ENCODE results near the gene SUGCT. TPM values are rescaled to one million over a fixed set of nuclear protein-coding genes. Genes with fewer than 3 reads are reported as not detected.

SUGCT gene
- total RNA-seq, 4 donors from 2014 or later: 7.8 to 15.0 (median 12.8) TPM

DNA sequence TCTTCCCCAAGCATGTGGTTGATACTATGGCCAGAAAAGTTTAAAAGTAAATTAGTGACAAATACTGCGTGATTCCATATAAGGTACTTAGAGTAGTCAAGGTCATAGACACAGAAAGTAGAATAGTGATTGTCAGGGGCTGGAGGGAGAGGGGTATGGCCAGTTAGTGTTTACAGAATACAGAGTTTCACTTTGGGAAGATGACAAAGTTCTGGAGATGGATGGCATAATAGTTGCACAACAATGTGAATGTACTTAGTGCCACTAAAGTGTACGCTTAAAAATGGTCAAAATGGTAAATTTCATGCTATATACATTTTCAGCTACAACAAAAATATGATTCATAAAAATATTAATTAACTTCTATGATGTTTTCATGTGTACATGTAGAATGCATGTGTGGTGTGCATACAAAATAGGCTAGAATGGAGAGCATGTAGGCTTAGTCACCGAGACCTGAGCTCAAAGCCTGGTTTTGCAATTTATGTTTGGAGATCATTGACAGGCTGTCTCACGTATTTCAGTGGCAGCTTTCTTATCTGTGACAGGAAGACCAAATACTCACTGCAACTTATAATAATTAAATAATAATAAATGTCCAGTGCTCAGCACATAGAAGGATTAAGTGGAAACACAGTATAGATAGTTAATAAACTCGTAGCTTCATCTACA is 625.6 kb downstream of the SUGCT start:
- 69% methylated on average over 5 of the region's 5 CpGs for WGBS
- DNase-seq (ENCODE audit: extremely low spot score): no peak
- no peaks in the 10 kb centered on the region for H3K27me3 ChIP-seq
- peak overlapping the region in 3 of 4 donors; percentile 29 to 78 (median 61) for H3K27ac ChIP-seq (replicated peaks in 1 of 4)
- peaks cover 7 to 64% (median 60%) of the 10 kb centered on the region in 4 donors for H3K4me1 ChIP-seq
- no peaks in the 10 kb centered on the region for H3K9me3 ChIP-seq
- TF ChIP-seq POLR2AphosphoS5 (IDR thresholded peaks at IDR 0.05): no peak
- TF ChIP-seq, protein P1, sequence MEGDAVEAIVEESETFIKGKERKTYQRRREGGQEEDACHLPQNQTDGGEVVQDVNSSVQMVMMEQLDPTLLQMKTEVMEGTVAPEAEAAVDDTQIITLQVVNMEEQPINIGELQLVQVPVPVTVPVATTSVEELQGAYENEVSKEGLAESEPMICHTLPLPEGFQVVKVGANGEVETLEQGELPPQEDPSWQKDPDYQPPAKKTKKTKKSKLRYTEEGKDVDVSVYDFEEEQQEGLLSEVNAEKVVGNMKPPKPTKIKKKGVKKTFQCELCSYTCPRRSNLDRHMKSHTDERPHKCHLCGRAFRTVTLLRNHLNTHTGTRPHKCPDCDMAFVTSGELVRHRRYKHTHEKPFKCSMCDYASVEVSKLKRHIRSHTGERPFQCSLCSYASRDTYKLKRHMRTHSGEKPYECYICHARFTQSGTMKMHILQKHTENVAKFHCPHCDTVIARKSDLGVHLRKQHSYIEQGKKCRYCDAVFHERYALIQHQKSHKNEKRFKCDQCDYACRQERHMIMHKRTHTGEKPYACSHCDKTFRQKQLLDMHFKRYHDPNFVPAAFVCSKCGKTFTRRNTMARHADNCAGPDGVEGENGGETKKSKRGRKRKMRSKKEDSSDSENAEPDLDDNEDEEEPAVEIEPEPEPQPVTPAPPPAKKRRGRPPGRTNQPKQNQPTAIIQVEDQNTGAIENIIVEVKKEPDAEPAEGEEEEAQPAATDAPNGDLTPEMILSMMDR (IDR thresholded peaks at IDR 0.05): no peak
- no peak for TF ChIP-seq POLR2A (IDR thresholded peaks at IDR 0.05; ENCODE audit: low read depth)
- no peak for TF ChIP-seq EP300 (IDR thresholded peaks at IDR 0.05)
- no peak overlapping the region for H3K4me3 ChIP-seq
- H3K36me3 ChIP-seq: no peaks in the 10 kb centered on the region
- intact Hi-C loops (cut with DNase I): loop anchor here (5.0 to 10.0 kb wide), 2 partner anchors 433 to 526 kb away; no protein-coding TSS in a partner anchor

DNA sequence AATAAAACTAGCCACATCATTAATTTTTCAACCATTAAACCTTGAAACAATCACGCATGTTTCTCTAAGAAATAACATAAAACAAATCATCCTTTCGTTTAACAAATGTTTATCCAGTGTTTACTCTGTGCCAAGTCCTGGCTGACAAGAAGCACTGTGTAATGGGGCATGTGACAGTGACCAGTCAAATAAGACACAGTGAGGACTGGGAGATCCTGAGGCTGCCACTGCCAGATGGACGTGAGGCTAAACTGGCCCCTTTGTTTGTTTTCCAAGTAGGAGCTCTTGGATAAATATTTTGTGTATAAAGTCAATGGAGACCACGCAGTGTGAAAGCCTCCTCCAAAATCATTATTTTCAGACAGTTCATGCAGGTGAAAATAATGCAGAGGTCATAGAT is 626.2 kb downstream of the SUGCT start:
- Histone ChIP-seq H3K27me3 (no peaks in the 10 kb centered on the region), H3K4me3 (no peak overlapping the region), H3K36me3 (no peaks in the 10 kb centered on the region), H3K9me3 (no peaks in the 10 kb centered on the region), H3K27ac (replicated peaks in 1 of 4) (peak overlapping the region; percentile 29 to 78 (median 68)), H3K4me1 (peaks cover 7 to 60% (median 55%) of the 10 kb centered on the region in 4 donors)
- TF ChIP-seq EP300 (IDR thresholded peaks at IDR 0.05) (no peak), POLR2A (IDR thresholded peaks at IDR 0.05; ENCODE audit: low read depth) (no peak), POLR2AphosphoS5 (IDR thresholded peaks at IDR 0.05) (no peak)
- TF ChIP-seq, protein P1 (IDR thresholded peaks at IDR 0.05): no peak
- no peak for DNase-seq (ENCODE audit: extremely low spot score)
- intact Hi-C loops (cut with DNase I): loop anchor here (5.0 to 10.0 kb wide), 2 partner anchors 434 to 526 kb away; no protein-coding TSS in a partner anchor
- WGBS: 40% methylated on average over 4 of the region's 4 CpGs

DNA sequence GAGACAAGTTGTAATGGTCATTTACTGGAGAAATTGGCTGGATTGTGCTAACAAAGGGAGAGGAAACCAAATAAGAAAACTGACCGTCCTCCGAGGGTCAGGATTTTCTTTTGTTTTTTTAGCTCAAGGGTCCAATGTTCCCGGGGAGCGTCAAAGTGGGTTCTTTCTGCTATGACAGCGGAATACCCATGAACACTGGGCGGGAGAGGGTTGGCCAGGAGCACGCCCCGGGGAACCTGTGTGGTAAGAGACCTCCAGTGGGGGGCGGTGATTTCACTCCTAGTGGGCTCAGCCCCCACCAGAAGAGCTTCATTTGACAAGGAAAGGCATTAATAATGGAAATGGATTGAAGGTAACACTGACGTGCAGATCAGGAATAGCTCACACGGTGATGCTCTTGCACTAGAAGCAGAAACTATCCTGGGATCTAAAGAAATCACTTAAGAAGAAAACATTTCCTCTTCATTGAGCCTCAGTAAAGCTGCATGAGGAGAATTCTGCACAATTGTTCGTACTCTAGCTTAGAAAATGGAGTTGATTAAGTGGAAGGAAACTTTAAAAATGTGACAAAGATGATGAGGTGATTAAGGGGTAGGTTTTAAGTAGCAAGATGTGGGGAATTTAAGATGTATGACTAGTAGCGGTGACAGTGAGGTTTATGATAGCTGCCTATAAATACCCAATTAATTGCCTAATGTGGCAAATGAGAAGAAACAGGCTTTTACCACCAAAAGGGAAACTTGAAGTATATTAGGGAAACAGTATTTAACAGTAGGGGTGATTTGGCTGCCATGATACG is 627.2 kb downstream of the SUGCT start:
- H3K9me3 ChIP-seq: no peaks in the 10 kb centered on the region
- H3K27ac ChIP-seq (replicated peaks in 1 of 4): peak overlapping the region; percentile 29 to 78 (median 68)
- H3K27me3 ChIP-seq: no peaks in the 10 kb centered on the region
- TF ChIP-seq, protein P1 (IDR thresholded peaks at IDR 0.05): peak; percentile 23 to 39 (median 39)
- no peak for TF ChIP-seq POLR2A (IDR thresholded peaks at IDR 0.05; ENCODE audit: low read depth)
- peaks cover 7 to 60% (median 57%) of the 10 kb centered on the region in 4 donors for H3K4me1 ChIP-seq
- no peak overlapping the region for H3K4me3 ChIP-seq
- no peak for DNase-seq (ENCODE audit: extremely low spot score)
- 83% methylated on average over 14 of the region's 14 CpGs for WGBS
- no peaks in the 10 kb centered on the region for H3K36me3 ChIP-seq
- intact Hi-C loops (cut with DNase I): loop anchor here (2.0 to 10.0 kb wide), 3 partner anchors 435 to 943 kb away; no protein-coding TSS in a partner anchor

DNA sequence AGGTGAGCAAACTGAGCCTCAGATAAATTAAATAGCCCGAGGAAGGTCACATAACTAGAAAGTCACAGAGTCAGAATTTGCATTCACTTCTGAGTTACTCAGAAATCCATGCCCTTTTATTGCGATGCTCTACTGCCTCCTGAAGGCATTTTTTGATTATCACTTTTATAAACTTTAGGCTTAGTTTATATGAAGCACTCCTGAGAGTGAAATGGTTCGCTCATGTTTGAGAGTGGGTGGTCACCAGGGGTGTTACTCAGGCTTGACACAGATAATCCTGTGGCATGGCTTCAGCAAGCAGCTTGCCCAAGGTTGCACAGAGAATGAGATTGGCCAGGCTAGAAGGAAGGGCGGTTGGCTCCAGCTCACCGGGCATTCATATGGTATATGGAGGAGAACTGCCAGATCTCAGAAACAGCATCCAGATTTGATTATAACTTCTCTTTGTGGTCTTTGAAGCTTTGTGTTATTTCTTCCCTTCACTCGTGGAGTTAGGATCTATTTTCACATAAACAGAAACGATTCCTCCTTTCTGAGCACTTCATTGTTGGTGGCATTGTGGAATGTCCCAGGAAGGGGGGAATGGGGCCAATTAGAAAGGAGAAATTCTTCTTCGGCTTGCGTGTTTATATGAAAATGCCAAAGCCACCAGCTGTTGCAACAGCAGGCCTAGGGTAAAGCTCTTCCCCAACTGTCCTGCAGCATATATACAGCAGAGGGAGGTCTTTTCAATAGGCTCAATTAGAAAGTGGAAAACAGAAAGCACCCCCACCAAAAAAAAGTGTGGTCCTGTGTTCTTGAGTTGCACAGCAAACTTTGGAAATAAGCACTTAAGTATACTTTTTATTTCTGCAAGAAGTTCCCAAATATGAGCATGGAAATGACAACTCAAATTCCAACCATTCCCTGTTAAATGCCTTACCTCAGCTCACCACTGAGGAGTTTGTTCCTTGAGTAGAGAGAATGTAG is 628.8 kb downstream of the SUGCT start:
- intact Hi-C loops (cut with DNase I): loop anchor here (2.0 to 10.0 kb wide), 3 partner anchors 436 to 941 kb away; no protein-coding TSS in a partner anchor
- no peaks in the 10 kb centered on the region for H3K36me3 ChIP-seq
- DNase-seq (ENCODE audit: extremely low spot score): no peak
- TF ChIP-seq POLR2AphosphoS5 (IDR thresholded peaks at IDR 0.05) (peak in 1 of 2 donors; percentile 36), EP300 (IDR thresholded peaks at IDR 0.05) (no peak), POLR2A (IDR thresholded peaks at IDR 0.05; ENCODE audit: low read depth) (no peak)
- TF ChIP-seq, protein P1 (IDR thresholded peaks at IDR 0.05): peak; percentile 19 to 53 (median 37)
- peak overlapping the region in 1 of 4 donors; percentile 27 for H3K4me3 ChIP-seq
- no peaks in the 10 kb centered on the region for H3K27me3 ChIP-seq
- peaks cover 7 to 59% (median 54%) of the 10 kb centered on the region in 4 donors for H3K4me1 ChIP-seq
- peak overlapping the region; percentile 61 to 78 (median 77) for H3K27ac ChIP-seq (replicated peaks in 1 of 4)
- H3K9me3 ChIP-seq: no peaks in the 10 kb centered on the region
- WGBS: 59% methylated on average over 9 of the region's 9 CpGs

Measured in esophagus muscularis mucosa (tissue), 4 donors.